Keratinocyte (primary cell): ENCODE results near the gene SYNC. TPM values are rescaled to one million over a fixed set of nuclear protein-coding genes. Genes with fewer than 3 reads are reported as not detected.

Source experiments
- DNase-seq: peaks from one replicate; pipeline ENCODE4 v3.0.0-alpha.2; 2011; ENCODE audit warnings: low read depth, missing footprints, low spot score
- FAIRE-seq: peaks from 2 replicates; lab custom pipeline; 2011; peaks lifted over from hg19 to GRCh38; lab: Jason Lieb, UNC
- H2AFZ ChIP-seq: 2 replicates; pipeline ENCODE4 v1.6.0; 2012; ENCODE audit warnings: low read length, control low read depth, inconsistent platforms; ENCODE audit not compliant: control insufficient read depth
- H3K27ac ChIP-seq: 2 replicates; pipeline ENCODE4 v1.5.1; 2011; ENCODE audit warnings: low read length; ENCODE audit not compliant: control insufficient read depth, insufficient read depth
- H3K27me3 ChIP-seq: 3 replicates; pipeline ENCODE4 v1.6.0; 2011; ENCODE audit warnings: low read length; ENCODE audit not compliant: control insufficient read depth, insufficient read depth; ENCODE audit errors: extremely low read depth
- H3K36me3 ChIP-seq, 2 experiments: 2 replicates in 1 of 2; 3 replicates in 1 of 2; pipeline ENCODE4 v1.5.1; 2011; ENCODE audit warnings: low read length in 2 of 2, mild to moderate bottlenecking in 1 of 2; ENCODE audit not compliant: control insufficient read depth in 2 of 2, insufficient read depth in 2 of 2; ENCODE audit errors: extremely low read depth in 1 of 2
- H3K4me1 ChIP-seq: 3 replicates; pipeline ENCODE4 v1.5.1; 2011; ENCODE audit warnings: low read length; ENCODE audit not compliant: control insufficient read depth, insufficient read depth; ENCODE audit errors: extremely low read depth
- H3K4me2 ChIP-seq: 3 replicates; pipeline ENCODE4 v1.6.0; 2011; ENCODE audit warnings: low read depth, low read length; ENCODE audit not compliant: control insufficient read depth, insufficient read depth; ENCODE audit errors: extremely low read depth
- H3K4me3 ChIP-seq, 3 experiments: fragments of 200-600 bp in 1 of 3; sonication (generic) in 1 of 3; 2 replicates in 2 of 3; 3 replicates in 1 of 3; pipeline ENCODE4 v1.5.1; 2011 to 2016; ENCODE audit warnings: low read length in 3 of 3, mild to moderate bottlenecking in 3 of 3, control low read depth in 2 of 3, inconsistent platforms in 1 of 3, low read depth in 1 of 3, mixed read lengths in 1 of 3, mixed run types in 1 of 3, moderate library complexity in 1 of 3; ENCODE audit not compliant: control insufficient read depth in 2 of 3, insufficient read depth in 2 of 3; ENCODE audit errors: extremely low read depth in 1 of 3
- H3K79me2 ChIP-seq: 2 replicates; pipeline ENCODE4 v1.6.0; 2012; ENCODE audit warnings: low read length; ENCODE audit not compliant: control insufficient read depth, insufficient read depth
- H3K9ac ChIP-seq: 3 replicates; pipeline ENCODE4 v1.6.0; 2011; ENCODE audit warnings: low read length; ENCODE audit not compliant: control insufficient read depth, insufficient read depth; ENCODE audit errors: extremely low read depth
- H3K9me1 ChIP-seq: 3 replicates; pipeline ENCODE4 v1.6.0; 2011; ENCODE audit warnings: low read length; ENCODE audit not compliant: control insufficient read depth, insufficient read depth; ENCODE audit errors: extremely low read depth
- H3K9me3 ChIP-seq: 2 replicates; pipeline ENCODE4 v1.5.1; 2012; ENCODE audit warnings: low read depth, low read length; ENCODE audit not compliant: control insufficient read depth
- H4K20me1 ChIP-seq: 3 replicates; pipeline ENCODE4 v1.6.0; 2011; ENCODE audit warnings: low read length; ENCODE audit not compliant: control insufficient read depth, insufficient read depth; ENCODE audit errors: extremely low read depth
- EZH2 ChIP-seq: IDR thresholded peaks from one replicate; pipeline ENCODE4 v1.6.1; 2012; ENCODE audit warnings: inconsistent platforms, mild to moderate bottlenecking, low read length, moderate library complexity
- dilution Hi-C: fragments of 300-500 bp; cut with MboI; formaldehyde crosslinking; loops from one replicate; pipeline ENCODE4 v1.7.0; 2020; ENCODE audit warnings: low sequenced_read_pairs; ENCODE audit not compliant: extremely low pct_ligation_motif_present
- polyA plus RNA-seq, 5 experiments: library from polyadenylated mRNA; depleted of rRNA in 3 of 5; stranded (reverse) in 3 of 5; stranded (forward) in 1 of 5; unstranded in 1 of 5; fragments of >200 nt; gene quantifications; 1 replicate in 1 of 5; 2 replicates in 3 of 5; 3 replicates in 1 of 5; pipeline versions ENCODE4 v1.2.1 to v1.2.3, GENCODE V29; 2011 to 2012; ENCODE audit warnings: missing spikeins in 2 of 5, low read depth in 1 of 5, low replicate concordance in 1 of 5
- TF ChIP-seq, protein P1 (sequence below), 3 experiments: IDR thresholded peaks in 1 of 3; conservative IDR thresholded peaks in 1 of 3; optimal IDR thresholded peaks in 1 of 3; 2 replicates in 2 of 3; 3 replicates in 1 of 3; pipeline versions ENCODE3 to v1.5.1; 2011; ENCODE audit warnings: low read length in 3 of 3, mild to moderate bottlenecking in 3 of 3, moderate library complexity in 2 of 3, control low read depth in 1 of 3, inconsistent platforms in 1 of 3; ENCODE audit not compliant: insufficient read depth in 2 of 3; ENCODE audit errors: extremely low read depth in 1 of 3

The SYNC gene
- polyA plus RNA-seq, 1 donor (not counting 4 experiments of a cell fraction or from before 2014, with no cell fraction given): 11.2 TPM

DNA sequence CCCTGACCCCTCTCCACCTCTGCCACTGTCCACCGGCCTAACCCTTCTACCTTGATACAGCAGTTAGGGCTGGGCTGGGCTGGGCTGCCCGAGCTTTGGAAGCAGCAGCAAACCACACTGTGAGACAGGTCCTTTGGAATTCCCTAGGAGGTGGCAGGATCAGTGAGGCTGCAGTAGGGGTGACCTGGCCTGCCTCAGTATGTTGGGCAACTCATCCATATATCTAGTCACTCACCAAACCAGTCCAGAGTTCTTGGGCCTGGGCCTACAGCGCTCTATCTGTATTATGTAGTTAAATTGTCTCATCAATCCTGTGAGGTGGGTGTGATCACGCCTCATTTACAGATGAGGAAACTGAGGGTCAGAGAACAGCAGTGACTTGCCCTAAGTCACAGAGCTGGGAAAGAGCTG is 13.3 kb upstream of the SYNC start:
- TF ChIP-seq EZH2: no peak
- TF ChIP-seq, protein P1, sequence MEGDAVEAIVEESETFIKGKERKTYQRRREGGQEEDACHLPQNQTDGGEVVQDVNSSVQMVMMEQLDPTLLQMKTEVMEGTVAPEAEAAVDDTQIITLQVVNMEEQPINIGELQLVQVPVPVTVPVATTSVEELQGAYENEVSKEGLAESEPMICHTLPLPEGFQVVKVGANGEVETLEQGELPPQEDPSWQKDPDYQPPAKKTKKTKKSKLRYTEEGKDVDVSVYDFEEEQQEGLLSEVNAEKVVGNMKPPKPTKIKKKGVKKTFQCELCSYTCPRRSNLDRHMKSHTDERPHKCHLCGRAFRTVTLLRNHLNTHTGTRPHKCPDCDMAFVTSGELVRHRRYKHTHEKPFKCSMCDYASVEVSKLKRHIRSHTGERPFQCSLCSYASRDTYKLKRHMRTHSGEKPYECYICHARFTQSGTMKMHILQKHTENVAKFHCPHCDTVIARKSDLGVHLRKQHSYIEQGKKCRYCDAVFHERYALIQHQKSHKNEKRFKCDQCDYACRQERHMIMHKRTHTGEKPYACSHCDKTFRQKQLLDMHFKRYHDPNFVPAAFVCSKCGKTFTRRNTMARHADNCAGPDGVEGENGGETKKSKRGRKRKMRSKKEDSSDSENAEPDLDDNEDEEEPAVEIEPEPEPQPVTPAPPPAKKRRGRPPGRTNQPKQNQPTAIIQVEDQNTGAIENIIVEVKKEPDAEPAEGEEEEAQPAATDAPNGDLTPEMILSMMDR (optimal IDR thresholded peaks at IDR 0.05 in 1 of 3, IDR thresholded peaks at IDR 0.05 in 1 of 3, conservative IDR thresholded peaks at IDR 0.05 in 1 of 3; ENCODE audit: extremely low read depth in 1 of 3, insufficient read depth in 2 of 3, low read length in 3 of 3): no peak
- peak; percentile 64 for DNase-seq
- dilution Hi-C loops: no loop called here

DNA sequence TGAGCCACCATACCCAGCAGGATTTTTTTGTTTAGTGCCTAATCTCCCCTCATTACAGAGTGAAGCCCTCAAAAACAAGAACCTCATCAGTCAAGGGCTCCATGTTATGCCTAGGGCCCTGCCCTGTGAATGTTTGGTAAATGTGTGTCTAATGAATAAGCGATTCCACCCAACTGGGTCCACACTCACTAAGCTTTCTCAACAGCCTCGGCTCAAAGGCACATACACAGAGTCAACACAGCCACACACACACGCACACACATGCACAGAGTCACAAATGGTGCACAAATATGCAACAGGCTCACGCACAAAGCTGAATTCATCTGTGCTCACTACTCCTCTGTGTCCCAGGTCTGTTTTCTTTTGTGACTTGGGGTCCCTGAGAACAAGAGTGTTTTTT is 11.7 kb upstream of the SYNC start:
- FAIRE-seq (no peak), DNase-seq (no peak)
- H3K4me3 ChIP-seq: no peak overlapping the region
- no peak overlapping the region for H3K27ac ChIP-seq
- no peaks in the 10 kb centered on the region for H3K9me1 ChIP-seq
- no peaks in the 10 kb centered on the region for H3K36me3 ChIP-seq
- dilution Hi-C loops: no loop called here
- H4K20me1 ChIP-seq: no peaks in the 10 kb centered on the region
- peaks cover 27% of the 10 kb centered on the region for H3K4me1 ChIP-seq
- no peak overlapping the region for H2AFZ ChIP-seq
- no peaks in the 10 kb centered on the region for H3K79me2 ChIP-seq
- H3K4me2 ChIP-seq: no peak overlapping the region
- H3K9ac ChIP-seq: no peak overlapping the region
- H3K9me3 ChIP-seq: no peaks in the 10 kb centered on the region
- H3K27me3 ChIP-seq: no peaks in the 10 kb centered on the region
- TF ChIP-seq, protein P1 (optimal IDR thresholded peaks at IDR 0.05 in 1 of 3, IDR thresholded peaks at IDR 0.05 in 1 of 3, conservative IDR thresholded peaks at IDR 0.05 in 1 of 3; ENCODE audit: extremely low read depth in 1 of 3, insufficient read depth in 2 of 3, low read length in 3 of 3): no peak
- no peak for TF ChIP-seq EZH2

More for the DNA sequence above, 13.3 kb upstream of the SYNC start:
- Histone ChIP-seq H3K4me1 (peaks cover 27% of the 10 kb centered on the region), H3K9me3 (no peaks in the 10 kb centered on the region), H3K36me3 (no peaks in the 10 kb centered on the region), H2AFZ (peak overlapping the region; percentile 0), H3K9me1 (no peaks in the 10 kb centered on the region), H3K4me3 (no peak overlapping the region), H3K79me2 (no peaks in the 10 kb centered on the region), H3K4me2 (peak overlapping the region; percentile 10), H3K27me3 (no peaks in the 10 kb centered on the region), H3K9ac (no peak overlapping the region), H3K27ac (peak overlapping the region; percentile 56), H4K20me1 (no peaks in the 10 kb centered on the region)
- FAIRE-seq: no peak
